Smooth muscle cell (in vitro differentiated cells): ENCODE results near the gene EPB41L4A. TPM values are rescaled to one million over a fixed set of nuclear protein-coding genes. Genes with fewer than 3 reads are reported as not detected.

Experiments used
- DNase-seq: peaks from one replicate; lab custom pipeline; 2025; ENCODE audit not compliant: unreplicated experiment; lab: John Stamatoyannopoulos, UW
- H2AFZ ChIP-seq: fragments of 200-600 bp; sonication (generic); 2 replicates; pipeline ENCODE4 v1.6.0; 2016; ENCODE audit warnings: antibody characterized with exemption, low read depth, mild to moderate bottlenecking
- H3F3A ChIP-seq: fragments of 200-600 bp; sonication (generic); 2 replicates; pipeline ENCODE4 v1.6.0; 2017; ENCODE audit warnings: antibody characterized with exemption, low read depth
- H3K27ac ChIP-seq: fragments of 200-600 bp; sonication (generic); 2 replicates; pipeline ENCODE4 v1.5.1; 2016; ENCODE audit warnings: low read depth, mild to moderate bottlenecking
- H3K27me3 ChIP-seq: fragments of 200-600 bp; sonication (generic); 2 replicates; pipeline ENCODE4 v1.6.1; 2016; ENCODE audit warnings: low read depth, mild to moderate bottlenecking
- H3K36me3 ChIP-seq: fragments of 200-600 bp; sonication (generic); 2 replicates; pipeline ENCODE4 v1.5.1; 2016; ENCODE audit warnings: low read depth
- H3K4me1 ChIP-seq: fragments of 200-600 bp; sonication (generic); 2 replicates; pipeline ENCODE4 v1.5.1; 2016; ENCODE audit warnings: low read depth
- H3K4me2 ChIP-seq: fragments of 200-600 bp; sonication (generic); 2 replicates; pipeline ENCODE4 v1.6.0; 2016; ENCODE audit warnings: mild to moderate bottlenecking
- H3K4me3 ChIP-seq: fragments of 200-600 bp; sonication (generic); 2 replicates; pipeline ENCODE4 v1.5.1; 2016; ENCODE audit warnings: mild to moderate bottlenecking
- H3K79me2 ChIP-seq: fragments of 200-600 bp; sonication (generic); 2 replicates; pipeline ENCODE4 v1.6.0; 2016; ENCODE audit warnings: low read depth, mild to moderate bottlenecking
- H3K9ac ChIP-seq: fragments of 200-600 bp; sonication (generic); 2 replicates; pipeline ENCODE4 v1.6.0; 2016; ENCODE audit warnings: low read depth
- H3K9me3 ChIP-seq: fragments of 200-600 bp; sonication (generic); replicated peaks from 2 replicates; pipeline ENCODE4 v1.5.1; 2016; ENCODE audit warnings: low read depth
- H4K20me1 ChIP-seq: fragments of 200-600 bp; sonication (generic); 2 replicates; pipeline ENCODE4 v1.6.0; 2016; ENCODE audit warnings: low read depth
- WGBS: methylation state at CpG from one replicate; pipeline ENCODE4 v1.1.7; 2016; ENCODE audit warnings: low lambda C conversion rate; 5-methylcytosine and 5-hydroxymethylcytosine counted together
- polyA plus RNA-seq: library from polyadenylated mRNA; unstranded; fragments of >200 nt; fragmentation: Nextera tagmentation; extraction: Ambion mirVana; gene quantifications from 2 replicates; pipeline ENCODE4 v1.2.1, GENCODE V29; 2016
- total RNA-seq: library from RNA; depleted of rRNA; stranded (reverse); fragments of >200 nt; gene quantifications from 2 replicates; pipeline ENCODE4 v1.2.3, GENCODE V29; 2014
- TF ChIP-seq, protein P1 (sequence below): fragments of 200-600 bp; sonication (generic); IDR thresholded peaks from 2 replicates; pipeline ENCODE4 v1.5.1; 2017; ENCODE audit warnings: borderline replicate concordance, mild to moderate bottlenecking, antibody characterized with exemption; ENCODE audit not compliant: insufficient read depth, poor library complexity, severe bottlenecking

The EPB41L4A gene
- total and polyA plus RNA-seq, 2 experiments from 2014 or later: 2.9 to 8.9 TPM

DNA sequence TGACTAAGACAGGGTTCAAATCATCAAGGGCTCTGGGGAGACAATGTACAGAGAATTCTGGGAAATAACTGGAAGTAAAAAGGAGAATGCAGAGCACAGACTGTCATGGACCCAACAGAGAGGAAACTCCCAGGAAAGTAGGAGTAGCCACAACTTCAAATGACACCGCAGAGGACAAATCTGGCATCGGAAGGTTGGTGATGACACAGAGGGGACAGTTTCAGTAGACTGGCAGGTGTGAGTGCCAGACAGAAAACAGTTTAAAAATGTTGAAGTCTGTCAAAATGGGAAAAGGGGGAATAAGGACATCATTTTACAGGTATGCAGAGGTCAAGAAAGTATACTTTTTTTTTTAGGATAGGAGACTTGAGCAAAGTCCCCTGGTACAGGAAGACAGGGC is 70.2 kb downstream of the EPB41L4A start:
- H3K4me3 ChIP-seq: no peak overlapping the region
- 89% methylated on average over 2 of the region's 2 CpGs for WGBS
- no peak for DNase-seq
- no peak overlapping the region for H3K9ac ChIP-seq
- no peaks in the 10 kb centered on the region for H3K36me3 ChIP-seq
- peaks cover 5% of the 10 kb centered on the region for H4K20me1 ChIP-seq
- TF ChIP-seq, protein P1, sequence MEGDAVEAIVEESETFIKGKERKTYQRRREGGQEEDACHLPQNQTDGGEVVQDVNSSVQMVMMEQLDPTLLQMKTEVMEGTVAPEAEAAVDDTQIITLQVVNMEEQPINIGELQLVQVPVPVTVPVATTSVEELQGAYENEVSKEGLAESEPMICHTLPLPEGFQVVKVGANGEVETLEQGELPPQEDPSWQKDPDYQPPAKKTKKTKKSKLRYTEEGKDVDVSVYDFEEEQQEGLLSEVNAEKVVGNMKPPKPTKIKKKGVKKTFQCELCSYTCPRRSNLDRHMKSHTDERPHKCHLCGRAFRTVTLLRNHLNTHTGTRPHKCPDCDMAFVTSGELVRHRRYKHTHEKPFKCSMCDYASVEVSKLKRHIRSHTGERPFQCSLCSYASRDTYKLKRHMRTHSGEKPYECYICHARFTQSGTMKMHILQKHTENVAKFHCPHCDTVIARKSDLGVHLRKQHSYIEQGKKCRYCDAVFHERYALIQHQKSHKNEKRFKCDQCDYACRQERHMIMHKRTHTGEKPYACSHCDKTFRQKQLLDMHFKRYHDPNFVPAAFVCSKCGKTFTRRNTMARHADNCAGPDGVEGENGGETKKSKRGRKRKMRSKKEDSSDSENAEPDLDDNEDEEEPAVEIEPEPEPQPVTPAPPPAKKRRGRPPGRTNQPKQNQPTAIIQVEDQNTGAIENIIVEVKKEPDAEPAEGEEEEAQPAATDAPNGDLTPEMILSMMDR: no peak
- peaks cover 4% of the 10 kb centered on the region for H3K79me2 ChIP-seq
- no peaks in the 10 kb centered on the region for H3K27me3 ChIP-seq
- no peak overlapping the region for H3K4me2 ChIP-seq
- H2AFZ ChIP-seq: no peak overlapping the region
- peaks cover 3% of the 10 kb centered on the region for H3K4me1 ChIP-seq
- H3K27ac ChIP-seq: no peak overlapping the region
- no peaks in the 10 kb centered on the region for H3F3A ChIP-seq
- no peaks in the 10 kb centered on the region for H3K9me3 ChIP-seq

DNA sequence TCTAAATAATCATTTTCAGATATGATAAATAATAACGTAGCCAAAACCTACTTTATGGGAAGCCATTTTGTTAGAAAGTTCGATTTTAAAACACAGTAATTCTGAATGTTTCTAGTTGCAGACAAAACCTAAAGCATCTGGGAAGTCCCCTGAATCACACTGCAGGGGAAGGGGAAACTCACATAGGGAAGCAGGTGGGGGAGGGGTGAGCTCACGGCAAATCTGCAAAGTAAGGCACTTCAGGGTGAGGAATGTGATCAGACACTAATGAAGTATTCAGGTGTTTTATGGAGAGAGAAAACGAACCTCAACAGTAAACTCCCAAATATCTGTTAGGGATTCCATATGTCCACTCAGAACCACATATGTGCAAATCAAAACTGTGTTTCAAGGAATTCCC is 70.7 kb downstream of the EPB41L4A start:
- 76% methylated on average over 4 of the region's 4 CpGs for WGBS
- no peak overlapping the region for H3K4me2 ChIP-seq
- peaks cover 5% of the 10 kb centered on the region for H4K20me1 ChIP-seq
- DNase-seq: no peak
- no peaks in the 10 kb centered on the region for H3K27me3 ChIP-seq
- no peaks in the 10 kb centered on the region for H3F3A ChIP-seq
- peaks cover 3% of the 10 kb centered on the region for H3K4me1 ChIP-seq
- no peaks in the 10 kb centered on the region for H3K9me3 ChIP-seq
- TF ChIP-seq, protein P1: no peak
- no peak overlapping the region for H3K27ac ChIP-seq
- H3K4me3 ChIP-seq: no peak overlapping the region
- H2AFZ ChIP-seq: no peak overlapping the region
- H3K9ac ChIP-seq: no peak overlapping the region
- H3K79me2 ChIP-seq: peaks cover 4% of the 10 kb centered on the region
- no peaks in the 10 kb centered on the region for H3K36me3 ChIP-seq

DNA sequence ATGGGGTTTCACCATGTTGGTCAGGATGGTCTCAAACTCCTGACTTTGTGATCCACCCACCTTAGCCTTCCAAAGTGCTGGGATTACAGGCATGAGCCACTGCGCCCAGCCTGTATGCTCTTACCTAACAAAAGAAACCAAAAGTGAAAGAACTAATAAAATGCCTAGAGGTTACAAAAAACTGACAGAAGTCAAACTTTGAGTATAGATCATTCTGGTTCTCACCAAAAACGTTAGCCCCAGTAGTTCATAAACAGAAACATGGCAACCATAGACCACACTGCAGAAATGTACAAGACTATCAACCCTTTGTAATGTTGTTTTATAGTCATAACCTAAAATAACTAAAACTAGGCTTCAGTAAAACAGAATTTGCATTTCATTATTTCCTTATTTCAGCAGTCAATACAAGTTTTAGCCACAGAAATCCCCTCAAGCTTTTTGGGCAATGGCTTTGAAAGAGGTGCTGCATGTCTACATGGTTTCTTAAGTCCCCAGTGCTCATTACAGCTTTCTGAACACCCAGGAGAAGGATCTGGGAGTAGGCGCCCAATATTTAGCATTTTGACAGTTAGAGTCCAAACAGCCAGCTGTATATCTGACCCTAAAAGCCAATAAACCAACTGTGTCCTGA is 72.5 kb downstream of the EPB41L4A start:
- Histone ChIP-seq H3K27me3 (no peaks in the 10 kb centered on the region), H3K4me1 (peaks cover 3% of the 10 kb centered on the region), H3K36me3 (no peaks in the 10 kb centered on the region), H3K9me3 (no peaks in the 10 kb centered on the region), H4K20me1 (peaks cover 5% of the 10 kb centered on the region), H3K27ac (no peak overlapping the region), H3K79me2 (peaks cover 4% of the 10 kb centered on the region), H3K9ac (no peak overlapping the region), H2AFZ (no peak overlapping the region), H3K4me2 (no peak overlapping the region), H3F3A (no peaks in the 10 kb centered on the region), H3K4me3 (no peak overlapping the region)
- no peak for DNase-seq
- TF ChIP-seq, protein P1: no peak
- 80% methylated on average over 3 of the region's 3 CpGs for WGBS

DNA sequence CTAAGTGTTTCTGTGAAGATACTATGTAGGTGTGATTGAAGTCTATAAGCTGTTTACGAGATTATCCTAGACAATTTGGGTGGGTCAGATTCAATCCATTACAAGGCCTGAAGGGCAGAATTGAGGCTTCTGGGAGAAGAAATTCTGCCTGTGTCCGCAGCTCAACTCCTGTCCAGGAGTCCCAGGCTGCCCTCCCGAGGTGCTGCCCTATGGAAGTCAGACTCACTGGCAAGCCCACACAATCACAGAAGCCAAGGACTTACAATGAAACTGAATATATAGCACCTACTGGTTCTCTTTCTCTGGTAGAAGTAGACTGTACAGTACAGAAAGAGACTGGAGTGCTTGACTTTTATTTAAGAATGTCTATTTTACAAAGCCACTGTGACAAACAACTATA is 74.5 kb downstream of the EPB41L4A start:
- Histone ChIP-seq H2AFZ (no peak overlapping the region), H3F3A (no peaks in the 10 kb centered on the region), H3K27me3 (no peaks in the 10 kb centered on the region), H3K9me3 (no peaks in the 10 kb centered on the region), H3K4me2 (no peak overlapping the region), H3K4me1 (peaks cover 3% of the 10 kb centered on the region), H3K9ac (no peak overlapping the region), H4K20me1 (peaks cover 5% of the 10 kb centered on the region), H3K79me2 (peaks cover 4% of the 10 kb centered on the region), H3K27ac (no peak overlapping the region), H3K36me3 (no peaks in the 10 kb centered on the region), H3K4me3 (no peak overlapping the region)
- TF ChIP-seq, protein P1: no peak
- 85% methylated on average over 3 of the region's 3 CpGs for WGBS
- no peak for DNase-seq
